ENCODE results near the gene GDI2. TPM values are rescaled to one million over a fixed set of nuclear protein-coding genes. Genes with fewer than 3 reads are reported as not detected.

The GDI2 gene
- total RNA-seq, 1 donor from 2014 or later, result 192 TPM

DNA sequence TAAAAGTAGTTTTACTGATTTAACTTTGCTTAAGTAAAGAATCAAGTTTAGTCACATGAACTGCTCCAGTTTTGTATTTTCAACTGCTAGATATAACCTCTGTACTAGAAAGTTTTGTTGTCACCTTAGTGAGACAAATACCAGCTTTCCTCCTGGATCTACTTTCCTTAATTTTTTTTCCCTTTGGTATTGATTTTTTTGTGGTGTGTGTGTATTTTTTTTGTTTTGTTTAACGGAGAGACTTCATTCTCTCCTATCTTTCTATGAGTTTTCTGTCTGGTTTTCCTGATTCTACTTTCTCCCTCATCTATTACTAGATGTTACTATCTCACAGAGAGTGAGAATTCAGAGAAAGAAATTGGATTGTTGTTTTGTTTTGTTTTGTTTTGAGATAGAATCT lies 76.6 kb downstream of the GDI2 start:
- ATAC-seq, result no peak
- TF ChIP-seq, protein P1, sequence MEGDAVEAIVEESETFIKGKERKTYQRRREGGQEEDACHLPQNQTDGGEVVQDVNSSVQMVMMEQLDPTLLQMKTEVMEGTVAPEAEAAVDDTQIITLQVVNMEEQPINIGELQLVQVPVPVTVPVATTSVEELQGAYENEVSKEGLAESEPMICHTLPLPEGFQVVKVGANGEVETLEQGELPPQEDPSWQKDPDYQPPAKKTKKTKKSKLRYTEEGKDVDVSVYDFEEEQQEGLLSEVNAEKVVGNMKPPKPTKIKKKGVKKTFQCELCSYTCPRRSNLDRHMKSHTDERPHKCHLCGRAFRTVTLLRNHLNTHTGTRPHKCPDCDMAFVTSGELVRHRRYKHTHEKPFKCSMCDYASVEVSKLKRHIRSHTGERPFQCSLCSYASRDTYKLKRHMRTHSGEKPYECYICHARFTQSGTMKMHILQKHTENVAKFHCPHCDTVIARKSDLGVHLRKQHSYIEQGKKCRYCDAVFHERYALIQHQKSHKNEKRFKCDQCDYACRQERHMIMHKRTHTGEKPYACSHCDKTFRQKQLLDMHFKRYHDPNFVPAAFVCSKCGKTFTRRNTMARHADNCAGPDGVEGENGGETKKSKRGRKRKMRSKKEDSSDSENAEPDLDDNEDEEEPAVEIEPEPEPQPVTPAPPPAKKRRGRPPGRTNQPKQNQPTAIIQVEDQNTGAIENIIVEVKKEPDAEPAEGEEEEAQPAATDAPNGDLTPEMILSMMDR (IDR thresholded peaks at IDR 0.05), result no peak

DNA sequence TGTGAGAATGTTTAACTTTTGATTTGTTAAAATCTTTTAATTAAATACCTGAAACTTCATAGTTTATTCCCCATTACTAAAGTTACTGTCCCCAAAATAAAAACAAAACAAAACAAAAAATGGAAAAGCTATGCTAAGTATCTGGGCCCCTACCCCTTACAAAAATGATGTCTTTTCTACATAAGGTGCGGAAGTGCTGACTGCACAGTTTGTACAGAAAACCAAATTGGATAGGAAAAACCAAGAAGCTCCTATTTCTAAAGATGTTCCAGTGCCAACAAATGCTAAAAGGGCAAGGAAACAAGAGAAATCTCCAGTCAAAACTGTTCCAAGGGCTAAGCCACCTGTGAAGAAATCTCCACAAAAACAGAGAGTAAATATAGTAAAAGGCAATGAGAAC lies 78.1 kb downstream of the GDI2 start:
- no peak for DNase-seq
- no peak overlapping the region for H3K27ac ChIP-seq
- intact Hi-C loops (cut with DNase I), result no loop called here
- H3K27me3 ChIP-seq (ENCODE audit: low read depth), result no peaks in the 10 kb centered on the region
- no peak overlapping the region for H3K4me3 ChIP-seq
- no peaks in the 10 kb centered on the region for H3K4me1 ChIP-seq
- no peak for ATAC-seq
- peaks cover 53% of the 10 kb centered on the region for H3K36me3 ChIP-seq
- H3K9me3 ChIP-seq, result no peaks in the 10 kb centered on the region
- TF ChIP-seq, protein P1 (IDR thresholded peaks at IDR 0.05), result no peak

More for the DNA sequence above, 76.6 kb downstream of the GDI2 start:
- Histone ChIP-seq H3K27ac (no peak overlapping the region), H3K9me3 (no peaks in the 10 kb centered on the region), H3K4me1 (no peaks in the 10 kb centered on the region), H3K27me3 (ENCODE audit: low read depth) (no peaks in the 10 kb centered on the region), H3K36me3 (peaks cover 54% of the 10 kb centered on the region), H3K4me3 (no peak overlapping the region)
- intact Hi-C loops (cut with DNase I), result no loop called here
- DNase-seq, result no peak

DNA sequence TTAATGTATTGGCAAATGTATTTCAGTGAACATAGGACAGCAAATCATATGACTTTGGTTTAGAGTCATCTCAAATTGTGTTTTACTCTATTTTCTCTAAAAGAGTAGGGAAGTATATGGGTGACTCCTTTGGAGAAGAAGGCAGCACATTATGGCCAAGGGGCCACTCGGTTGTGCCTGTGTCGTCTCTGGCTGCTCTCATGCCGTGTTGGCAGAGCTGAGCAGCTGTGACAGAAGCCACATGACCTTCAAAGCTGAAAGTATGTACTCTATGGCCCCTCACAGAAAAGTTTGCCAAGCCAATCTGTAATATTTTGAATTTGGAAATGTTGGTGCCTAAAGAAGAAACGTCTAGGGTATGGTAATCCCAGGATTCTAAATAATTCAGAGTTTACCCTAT lies 81.1 kb downstream of the GDI2 start:
- Histone ChIP-seq H3K36me3 (peaks cover 70% of the 10 kb centered on the region), H3K27me3 (ENCODE audit: low read depth) (no peaks in the 10 kb centered on the region), H3K27ac (no peak overlapping the region), H3K4me1 (no peaks in the 10 kb centered on the region), H3K9me3 (no peaks in the 10 kb centered on the region), H3K4me3 (no peak overlapping the region)
- no peak for ATAC-seq
- intact Hi-C loops (cut with DNase I), result no loop called here
- no peak for DNase-seq
- TF ChIP-seq, protein P1 (IDR thresholded peaks at IDR 0.05), result no peak

DNA sequence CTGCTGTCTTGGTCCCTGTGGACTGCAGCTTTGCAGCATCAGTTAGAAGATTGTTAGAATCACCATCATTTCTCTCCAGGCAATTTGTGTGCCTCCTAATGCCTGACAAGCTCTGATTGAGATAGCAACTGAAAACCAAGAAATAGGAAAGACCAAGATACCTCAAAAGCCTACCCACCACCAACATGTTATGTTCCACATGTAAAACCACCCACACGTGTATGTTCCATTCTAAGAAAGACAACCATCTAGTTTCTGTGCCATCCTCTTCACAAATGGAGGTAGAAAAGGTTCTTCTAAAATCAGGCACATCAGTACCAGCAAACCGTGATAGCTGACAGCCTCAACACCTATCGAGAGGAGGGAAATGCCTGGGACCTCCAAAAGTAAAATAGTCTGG lies 81.7 kb downstream of the GDI2 start:
- no peak overlapping the region for H3K27ac ChIP-seq
- DNase-seq (no peak), ATAC-seq (no peak)
- intact Hi-C loops (cut with DNase I), result no loop called here
- TF ChIP-seq, protein P1 (IDR thresholded peaks at IDR 0.05), result no peak
- peaks cover 76% of the 10 kb centered on the region for H3K36me3 ChIP-seq
- H3K4me1 ChIP-seq, result no peaks in the 10 kb centered on the region
- no peaks in the 10 kb centered on the region for H3K27me3 ChIP-seq (ENCODE audit: low read depth)
- no peaks in the 10 kb centered on the region for H3K9me3 ChIP-seq
- H3K4me3 ChIP-seq, result no peak overlapping the region

DNA sequence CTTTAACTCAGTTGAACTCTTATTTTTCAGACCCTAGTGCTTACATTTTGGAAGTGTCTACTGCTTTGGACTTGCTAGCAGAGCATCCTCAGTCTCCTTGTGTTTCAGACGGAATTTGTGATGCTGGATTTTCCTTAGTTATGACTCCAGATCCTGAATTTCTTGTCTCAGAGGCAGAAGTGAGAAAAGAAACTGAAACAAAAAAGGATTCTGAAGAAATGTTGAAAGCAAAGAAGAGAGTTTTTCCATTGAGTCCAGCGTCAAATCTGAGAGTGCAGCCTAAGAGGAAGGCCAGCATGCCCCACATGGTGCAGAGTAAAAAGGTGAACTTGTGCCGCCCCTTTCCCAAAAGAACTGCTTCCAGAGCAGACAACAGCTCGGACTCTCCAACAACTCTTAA lies 82.5 kb downstream of the GDI2 start:
- Histone ChIP-seq H3K27ac (no peak overlapping the region), H3K9me3 (no peaks in the 10 kb centered on the region), H3K4me1 (no peaks in the 10 kb centered on the region), H3K4me3 (no peak overlapping the region), H3K36me3 (peaks cover 73% of the 10 kb centered on the region), H3K27me3 (ENCODE audit: low read depth) (no peaks in the 10 kb centered on the region)
- intact Hi-C loops (cut with DNase I), result no loop called here
- no peak for DNase-seq
- ATAC-seq, result no peak
- TF ChIP-seq, protein P1 (IDR thresholded peaks at IDR 0.05), result no peak

DNA sequence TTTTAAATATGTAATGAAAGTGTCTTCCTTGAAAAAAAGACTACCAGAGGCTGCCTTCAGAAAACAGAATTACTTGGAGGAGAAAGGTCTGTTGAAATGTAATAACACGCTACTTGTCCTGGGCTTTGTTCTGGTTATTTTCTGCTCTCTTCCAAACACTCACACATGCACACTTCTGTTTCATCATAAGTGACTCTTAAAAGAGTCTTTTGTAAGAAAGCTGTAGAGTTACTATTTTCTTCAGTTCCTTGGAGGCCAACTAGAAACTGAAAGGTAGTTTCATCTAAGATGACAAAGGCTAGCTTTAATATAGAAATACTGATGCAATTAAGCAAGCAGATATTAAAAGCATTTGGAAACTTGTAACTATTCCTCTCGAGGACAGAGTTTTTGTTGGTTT lies 89.5 kb downstream of the GDI2 start:
- Histone ChIP-seq H3K4me3 (no peak overlapping the region), H3K9me3 (no peaks in the 10 kb centered on the region), H3K27ac (no peak overlapping the region), H3K27me3 (ENCODE audit: low read depth) (no peaks in the 10 kb centered on the region), H3K4me1 (no peaks in the 10 kb centered on the region), H3K36me3 (peaks cover 54% of the 10 kb centered on the region)
- TF ChIP-seq, protein P1 (IDR thresholded peaks at IDR 0.05), result no peak
- intact Hi-C loops (cut with DNase I), result no loop called here
- DNase-seq (no peak), ATAC-seq (peak; percentile 35 to 54)

All from lower lobe of right lung (tissue), 2 donors.